Mucosa of stomach (tissue), 1 donor: ENCODE data around the gene FGD1.
A peak's percentile ranks its signal among the peaks of the same experiment; 100 is the strongest.
"Not testable (repeated sequence)": the region's sequence is repeated elsewhere in the genome, so short reads cannot be mapped to it uniquely, and the experiment has no call there.

Experiments
- H3K27me3 ChIP-seq: one replicate; pipeline ENCODE4 v1.7.0; 2013; ENCODE audit warnings: mild to moderate bottlenecking, low read length; ENCODE audit not compliant: control insufficient read depth, insufficient read depth
- H3K36me3 ChIP-seq: one replicate; pipeline ENCODE4 v1.7.0; 2013; ENCODE audit warnings: low read length; ENCODE audit not compliant: control insufficient read depth, insufficient read depth
- H3K4me1 ChIP-seq: one replicate; pipeline ENCODE4 v1.7.0; 2013; ENCODE audit warnings: mild to moderate bottlenecking, low read length; ENCODE audit not compliant: control insufficient read depth, insufficient read depth
- H3K4me3 ChIP-seq: one replicate; pipeline ENCODE4 v1.7.0; 2013; ENCODE audit warnings: low read length
- H3K9ac ChIP-seq: one replicate; pipeline ENCODE4 v1.7.0; 2013; ENCODE audit warnings: mild to moderate bottlenecking, low read length, moderate library complexity
- H3K9me3 ChIP-seq: one replicate; pipeline ENCODE4 v1.7.0; 2013; ENCODE audit warnings: mild to moderate bottlenecking, low read length, moderate library complexity; ENCODE audit not compliant: control insufficient read depth
- donor health status: Pancreatic carcinoma.

FGD1 gene

DNA sequence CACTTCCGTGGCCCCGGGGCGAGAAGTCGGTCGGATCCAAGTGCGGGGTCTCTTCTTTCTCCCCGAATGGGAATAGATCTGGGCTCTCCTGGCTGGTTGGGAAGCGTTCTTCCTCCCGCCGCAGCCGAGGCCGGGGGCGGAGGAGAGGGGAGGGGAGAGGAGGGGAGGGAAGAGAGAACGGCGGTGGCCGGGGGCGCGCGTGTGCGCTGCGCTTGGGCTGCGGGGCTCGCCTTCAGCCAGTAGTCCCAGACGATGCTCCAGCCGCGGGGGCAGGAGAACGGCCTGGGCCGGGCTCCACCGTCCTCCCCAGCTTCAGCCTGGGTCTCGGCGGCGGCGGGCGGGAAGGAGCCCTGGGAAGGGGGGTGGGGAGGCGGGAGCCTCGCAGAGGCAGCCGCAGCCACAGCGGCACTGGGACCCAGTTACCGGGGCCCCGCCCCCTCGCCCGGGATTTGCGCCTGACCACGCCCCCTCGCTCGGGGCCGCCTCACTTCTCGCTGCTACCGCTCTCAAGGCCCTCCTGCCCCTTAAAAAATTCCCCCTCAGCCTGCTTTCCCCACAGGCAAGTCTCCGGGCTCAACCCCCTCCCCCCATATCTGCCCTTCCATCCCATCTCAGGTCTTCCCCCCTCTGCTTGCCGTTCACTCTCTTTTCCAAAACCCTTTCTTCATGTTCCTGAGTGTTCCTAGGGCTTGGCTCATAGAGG, at the start of gene FGD1:
FGD1 (minus strand) TSS at position 421 of the 703 bp plus-strand sequence. CDS start 802 bp downstream, outside the sequence.
- Histone ChIP-seq H3K4me3 (no peak within 1 kb of the TSS), H3K36me3 (no peaks in the 10 kb centered on the region), H3K9me3 (no peaks in the 10 kb centered on the region), H3K27me3 (peaks cover 16% of the 10 kb centered on the region), H3K9ac (peak within 1 kb of the TSS; percentile 50), H3K4me1 (no peaks in the 10 kb centered on the region)

DNA sequence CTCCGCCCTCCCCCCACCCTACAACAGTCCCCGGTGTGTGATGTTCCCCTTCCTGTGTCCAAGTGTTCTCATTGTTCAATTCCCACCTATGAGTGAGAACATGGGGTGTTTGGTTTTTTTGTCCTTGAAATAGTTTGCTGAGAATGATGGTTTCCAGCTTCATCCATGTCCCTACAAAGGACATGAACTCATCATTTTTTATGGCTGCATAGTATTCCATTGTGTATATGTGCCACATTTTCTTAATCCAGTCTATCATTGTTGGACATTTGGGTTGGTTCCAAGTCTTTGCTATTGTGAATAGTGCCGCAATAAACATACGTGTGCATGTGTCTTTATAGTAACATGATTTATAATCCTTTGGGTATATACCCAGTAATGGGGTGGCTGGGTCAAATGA, 46.2 kb upstream of the FGD1 start:
- not testable (repeated sequence) for H3K9ac ChIP-seq, H3K36me3 ChIP-seq, H3K27me3 ChIP-seq, H3K4me1 ChIP-seq, H3K9me3 ChIP-seq, H3K4me3 ChIP-seq

DNA sequence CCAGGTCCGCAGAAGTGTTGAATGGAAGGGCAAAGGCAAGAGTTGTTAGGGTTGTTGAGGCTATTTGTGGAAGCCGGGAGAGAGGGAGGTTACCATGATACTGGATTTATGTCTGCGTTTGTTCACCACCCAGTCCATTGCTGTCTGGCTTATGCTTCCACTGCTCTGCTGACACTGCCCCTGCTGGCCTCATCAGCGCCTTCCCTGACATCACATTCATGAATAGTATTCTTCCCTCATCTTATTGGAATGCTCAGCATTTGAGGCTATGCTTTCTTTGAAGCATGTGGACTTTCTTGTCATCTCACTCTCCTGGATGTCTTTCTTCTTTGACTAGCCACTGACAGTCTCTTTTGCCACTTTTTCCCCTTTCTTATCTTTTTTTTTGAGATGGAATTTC, 44.3 kb upstream of the FGD1 start:
- Histone ChIP-seq H3K9ac (no peak overlapping the region), H3K36me3 (no peaks in the 10 kb centered on the region), H3K4me3 (no peak overlapping the region), H3K4me1 (no peaks in the 10 kb centered on the region), H3K27me3 (no peaks in the 10 kb centered on the region), H3K9me3 (no peaks in the 10 kb centered on the region)

- H3K36me3 ChIP-seq, result no peaks in the 10 kb centered on the region
- peaks cover 13% of the 10 kb centered on the region for H3K4me1 ChIP-seq
- no peak overlapping the region for H3K9ac ChIP-seq
- no peaks in the 10 kb centered on the region for H3K9me3 ChIP-seq
- H3K4me3 ChIP-seq, result no peak overlapping the region
- H3K27me3 ChIP-seq, result no peaks in the 10 kb centered on the region
Measured at GRCh38 chrX:54534271-54534670, 38.2 kb upstream of the FGD1 start.

GRCh38 chrX:54530357-54530900, 34.4 kb upstream of the FGD1 start:
- Histone ChIP-seq H3K9me3 (no peaks in the 10 kb centered on the region), H3K27me3 (no peaks in the 10 kb centered on the region), H3K36me3 (no peaks in the 10 kb centered on the region), H3K9ac (peak overlapping the region; percentile 77), H3K4me1 (peaks cover 16% of the 10 kb centered on the region), H3K4me3 (peak overlapping the region; percentile 77)

DNA sequence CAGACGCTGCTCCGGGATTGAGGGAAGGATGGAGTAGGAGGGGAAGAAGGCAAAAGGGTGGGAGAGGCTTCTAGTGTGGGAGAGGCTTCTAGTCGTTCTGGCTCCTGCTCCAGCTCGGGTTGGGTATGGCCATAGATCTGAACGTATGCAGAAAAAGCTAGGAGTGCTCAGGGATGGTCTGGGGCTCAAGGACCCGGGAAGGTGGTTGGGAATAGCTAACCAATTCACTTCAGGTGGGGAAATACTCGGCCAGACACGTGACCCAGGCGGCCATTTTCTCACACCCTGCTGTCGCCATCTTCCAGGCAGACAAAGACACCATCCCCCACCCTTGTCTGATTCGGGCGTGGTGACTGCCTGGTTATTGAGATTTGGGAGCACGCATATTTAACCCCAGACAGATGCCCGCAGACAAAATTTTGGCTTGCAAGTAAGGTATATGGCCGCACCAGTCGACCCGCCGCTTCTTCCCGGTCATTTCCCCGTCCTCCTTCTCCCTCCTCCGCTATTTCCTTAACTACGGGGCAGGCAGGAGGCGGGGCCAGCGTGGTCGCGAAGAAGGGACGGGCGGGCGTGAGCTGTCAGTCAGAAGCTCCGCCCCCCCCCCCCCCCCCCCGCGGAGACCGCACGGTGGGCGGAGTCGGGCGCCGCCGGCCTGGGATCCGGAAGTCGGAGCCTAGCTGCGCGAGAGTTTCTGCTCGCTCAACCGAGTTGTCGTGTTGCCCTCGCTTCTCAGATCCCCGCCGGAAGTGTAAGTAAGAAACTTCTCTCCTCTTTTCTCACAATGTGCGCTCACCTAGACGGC, 33.7 kb upstream of the FGD1 start, which contains the start of gene GNL3L:
GNL3L (plus strand) TSS at position 668 of the 805 bp plus-strand sequence. CDS start 2,348 bp downstream, outside the sequence.
- no peaks in the 10 kb centered on the region for H3K9me3 ChIP-seq
- peaks cover 16% of the 10 kb centered on the region for H3K4me1 ChIP-seq
- H3K27me3 ChIP-seq, result no peaks in the 10 kb centered on the region
- peak within 1 kb of the TSS; percentile 77 for H3K4me3 ChIP-seq
- no peaks in the 10 kb centered on the region for H3K36me3 ChIP-seq
- H3K9ac ChIP-seq, result peak within 1 kb of the TSS; percentile 77

GRCh38 chrX:54529151-54529550, 33.1 kb upstream of the FGD1 start:
- Histone ChIP-seq H3K27me3 (no peaks in the 10 kb centered on the region), H3K36me3 (no peaks in the 10 kb centered on the region), H3K9ac (peak overlapping the region; percentile 66), H3K4me3 (peak overlapping the region; percentile 77), H3K9me3 (no peaks in the 10 kb centered on the region), H3K4me1 (peaks cover 16% of the 10 kb centered on the region)

GRCh38 chrX:54509400-54509799, 13.4 kb upstream of the FGD1 start:
- H3K9ac ChIP-seq, result no peak overlapping the region
- no peaks in the 10 kb centered on the region for H3K9me3 ChIP-seq
- no peaks in the 10 kb centered on the region for H3K4me1 ChIP-seq
- H3K27me3 ChIP-seq, result no peaks in the 10 kb centered on the region
- H3K36me3 ChIP-seq, result no peaks in the 10 kb centered on the region
- no peak overlapping the region for H3K4me3 ChIP-seq

GRCh38 chrX:54496936-54497335, 902 bp upstream of the FGD1 start:
- no peaks in the 10 kb centered on the region for H3K9me3 ChIP-seq
- no peak overlapping the region for H3K9ac ChIP-seq
- H3K4me1 ChIP-seq, result no peaks in the 10 kb centered on the region
- peaks cover 16% of the 10 kb centered on the region for H3K27me3 ChIP-seq
- H3K4me3 ChIP-seq, result no peak overlapping the region
- H3K36me3 ChIP-seq, result no peaks in the 10 kb centered on the region

GRCh38 chrX:54496517-54496852, 451 bp upstream of the FGD1 start:
- Histone ChIP-seq H3K27me3 (peaks cover 16% of the 10 kb centered on the region), H3K9me3 (no peaks in the 10 kb centered on the region), H3K4me3 (no peak overlapping the region), H3K9ac (no peak overlapping the region), H3K36me3 (no peaks in the 10 kb centered on the region), H3K4me1 (no peaks in the 10 kb centered on the region)

- H3K36me3 ChIP-seq, result no peaks in the 10 kb centered on the region
- peaks cover 16% of the 10 kb centered on the region for H3K27me3 ChIP-seq
- H3K9ac ChIP-seq, result peak overlapping the region; percentile 50
Measured at GRCh38 chrX:54494989-54495813, 833 bp downstream of the FGD1 start.

More at GRCh38 chrX:54494989-54495813, 833 bp downstream of the FGD1 start:
- Histone ChIP-seq H3K4me3 (no peak overlapping the region), H3K4me1 (no peaks in the 10 kb centered on the region), H3K9me3 (no peaks in the 10 kb centered on the region)
